ENCODE measurements around the gene OXT. TPM values are rescaled to one million over a fixed set of nuclear protein-coding genes. Genes with fewer than 3 reads are reported as not detected.
"Not testable (repeated sequence)": the region's sequence is repeated elsewhere in the genome, so short reads cannot be mapped to it uniquely, and the experiment has no call there.

Gene OXT
- total and polyA plus RNA-seq, 3 experiments from 2014 or later, result 0.79 to 1.4 TPM; not detected in 1

GRCh38 chr20:3073251-3073643, 1.8 kb downstream of the OXT start:
- Mint-ChIP-seq H3K4me3 (peak overlapping the region in 5 of 7 donors; percentile 38 to 86 (median 56)), H3K4me1 (peaks cover 14 to 30% (median 15%) of the 10 kb centered on the region in 3 donors), H3K27ac (peak overlapping the region in 4 of 8 donors; percentile 17 to 57 (median 30))
- H3K9me3 Mint-ChIP-seq; H3K27me3 Mint-ChIP-seq; H3K27me3 ChIP-seq (ENCODE audit: insufficient read depth, low read length, poor library complexity, severe bottlenecking); DNase-seq; H3K36me3 ChIP-seq (ENCODE audit: insufficient read depth, low read length); H3K9me3 ChIP-seq (ENCODE audit: low read length); H3K27ac ChIP-seq (ENCODE audit: low read depth, low read length); H3K36me3 Mint-ChIP-seq; H3K4me3 ChIP-seq (ENCODE audit: low read length): not testable (repeated sequence)
- ChIA-PET POLR2A (interaction anchor here (0.7 kb wide), 1 partner anchor 15 kb away, joined by 3 read pairs; no protein-coding TSS in a partner anchor), CTCF (interaction anchor here (2.5 kb wide), 1 partner anchor 20 kb away, joined by 6 read pairs; no protein-coding TSS in a partner anchor)
- H3K4me1 ChIP-seq (ENCODE audit: insufficient read depth, low read length), result peaks cover 16% of the 10 kb centered on the region

DNA sequence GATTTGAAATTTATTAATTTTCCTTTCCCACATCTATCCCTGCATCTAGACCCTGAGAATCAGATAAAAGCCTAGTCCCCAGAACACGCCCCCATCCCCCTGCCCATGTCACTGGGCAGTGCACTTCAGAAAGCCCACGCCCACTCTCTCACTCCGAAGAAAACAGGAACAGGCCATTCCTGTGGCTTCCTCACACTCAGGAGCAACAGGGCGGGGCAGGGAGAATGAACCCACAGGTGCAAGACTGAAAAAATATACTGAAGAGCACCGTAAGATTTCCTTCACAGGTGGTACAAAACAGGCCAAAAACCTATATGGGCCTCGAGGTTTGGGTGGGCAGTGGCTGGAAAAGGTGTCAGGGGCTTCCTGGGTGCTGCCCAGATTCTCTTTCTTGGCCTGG, 3.4 kb downstream of the OXT start:
- Histone ChIP-seq H3K4me3 (ENCODE audit: low read length) (no peak overlapping the region), H3K4me1 (ENCODE audit: insufficient read depth, low read length) (peaks cover 16% of the 10 kb centered on the region), H3K27ac (ENCODE audit: low read depth, low read length) (no peak overlapping the region), H3K27me3 (ENCODE audit: insufficient read depth, low read length, poor library complexity, severe bottlenecking) (no peaks in the 10 kb centered on the region), H3K9me3 (ENCODE audit: low read length) (no peaks in the 10 kb centered on the region), H3K36me3 (ENCODE audit: insufficient read depth, low read length) (no peaks in the 10 kb centered on the region)
- Mint-ChIP-seq H3K27me3 (peaks cover 7 to 11% of the 10 kb centered on the region in 2 donors), H3K36me3 (no peaks in the 10 kb centered on the region), H3K4me1 (peaks cover 12 to 30% (median 15%) of the 10 kb centered on the region in 3 donors), H3K4me3 (peak overlapping the region in 1 of 7 donors; percentile 37), H3K9me3 (no peaks in the 10 kb centered on the region), H3K27ac (peak overlapping the region in 3 of 8 donors; percentile 26 to 69 (median 60))
- POLR2A ChIA-PET, result no interaction called here
- DNase-seq, result no peak
- CTCF ChIA-PET, result interaction anchor here (1.4 kb wide), 1 partner anchor 22 kb away, joined by 4 read pairs; no protein-coding TSS in a partner anchor

- CTCF ChIA-PET, POLR2A ChIA-PET: not testable (repeated sequence)
These were observed 3.9 kb downstream of the OXT start for GRCh38 chr20:3075315-3075714.

GRCh38 chr20:3077618-3078134, 6.3 kb downstream of the OXT start:
- peak overlapping the region in 3 of 7 donors; percentile 0 to 63 (median 34) for H3K4me3 Mint-ChIP-seq
- peaks cover 12% of the 10 kb centered on the region for H3K4me1 ChIP-seq (ENCODE audit: insufficient read depth, low read length)
- peaks cover 3 to 18% (median 5%) of the 10 kb centered on the region in 3 donors for H3K4me1 Mint-ChIP-seq
- no peak overlapping the region for H3K27ac ChIP-seq (ENCODE audit: low read depth, low read length)
- ChIA-PET POLR2A (interaction anchor here (1.0 kb wide), 1 partner anchor 15 kb away, joined by 4 read pairs; no protein-coding TSS in a partner anchor), CTCF (interaction anchor here (1.0 to 1.4 kb wide), 4 partner anchors 9 to 38 kb away, joined by 3 to 6 read pairs (median 5); no protein-coding TSS in a partner anchor)
- H3K36me3 ChIP-seq (ENCODE audit: insufficient read depth, low read length), result no peaks in the 10 kb centered on the region
- peaks cover 10% of the 10 kb centered on the region for H3K27me3 ChIP-seq (ENCODE audit: insufficient read depth, low read length, poor library complexity, severe bottlenecking)
- H3K27ac Mint-ChIP-seq, result peak overlapping the region in 1 of 8 donors; percentile 78
- peaks cover 27 to 37% of the 10 kb centered on the region in 2 donors for H3K27me3 Mint-ChIP-seq
- no peaks in the 10 kb centered on the region for H3K9me3 Mint-ChIP-seq
- no peak overlapping the region for H3K4me3 ChIP-seq (ENCODE audit: low read length)
- H3K9me3 ChIP-seq (ENCODE audit: low read length), result no peaks in the 10 kb centered on the region
- no peaks in the 10 kb centered on the region for H3K36me3 Mint-ChIP-seq
- peak in 1 of 5 donors; percentile 55 for DNase-seq

More at GRCh38 chr20:3075315-3075714, 3.9 kb downstream of the OXT start:
- H3K4me3 Mint-ChIP-seq; H3K4me3 ChIP-seq (ENCODE audit: low read length); H3K36me3 Mint-ChIP-seq; H3K9me3 Mint-ChIP-seq; H3K9me3 ChIP-seq (ENCODE audit: low read length); H3K27ac ChIP-seq (ENCODE audit: low read depth, low read length); H3K36me3 ChIP-seq (ENCODE audit: insufficient read depth, low read length); DNase-seq; H3K27me3 ChIP-seq (ENCODE audit: insufficient read depth, low read length, poor library complexity, severe bottlenecking); H3K27ac Mint-ChIP-seq: not testable (repeated sequence)
- peaks cover 12 to 30% (median 15%) of the 10 kb centered on the region in 3 donors for H3K4me1 Mint-ChIP-seq
- H3K27me3 Mint-ChIP-seq, result peaks cover 7 to 16% of the 10 kb centered on the region in 2 donors
- peaks cover 16% of the 10 kb centered on the region for H3K4me1 ChIP-seq (ENCODE audit: insufficient read depth, low read length)

GRCh38 chr20:3080939-3081388, 9.5 kb downstream of the OXT start:
- H3K4me1 ChIP-seq (ENCODE audit: insufficient read depth, low read length), result peaks cover 10% of the 10 kb centered on the region
- peaks cover 3 to 28% (median 5%) of the 10 kb centered on the region in 3 donors for H3K4me1 Mint-ChIP-seq
- peaks cover 38 to 59% of the 10 kb centered on the region in 2 donors for H3K27me3 Mint-ChIP-seq
- no peak overlapping the region for H3K27ac ChIP-seq (ENCODE audit: low read depth, low read length)
- no peaks in the 10 kb centered on the region for H3K9me3 Mint-ChIP-seq
- H3K4me3 ChIP-seq (ENCODE audit: low read length), result no peak overlapping the region
- peaks cover 22% of the 10 kb centered on the region for H3K27me3 ChIP-seq (ENCODE audit: insufficient read depth, low read length, poor library complexity, severe bottlenecking)
- H3K36me3 ChIP-seq (ENCODE audit: insufficient read depth, low read length), result no peaks in the 10 kb centered on the region
- peak overlapping the region in 1 of 7 donors; percentile 11 for H3K4me3 Mint-ChIP-seq
- H3K9me3 ChIP-seq (ENCODE audit: low read length), result no peaks in the 10 kb centered on the region
- H3K27ac Mint-ChIP-seq, result no peak overlapping the region
- no peak for DNase-seq
- CTCF ChIA-PET, result no interaction called here
- H3K36me3 Mint-ChIP-seq, result no peaks in the 10 kb centered on the region
- POLR2A ChIA-PET, result no interaction called here

DNA sequence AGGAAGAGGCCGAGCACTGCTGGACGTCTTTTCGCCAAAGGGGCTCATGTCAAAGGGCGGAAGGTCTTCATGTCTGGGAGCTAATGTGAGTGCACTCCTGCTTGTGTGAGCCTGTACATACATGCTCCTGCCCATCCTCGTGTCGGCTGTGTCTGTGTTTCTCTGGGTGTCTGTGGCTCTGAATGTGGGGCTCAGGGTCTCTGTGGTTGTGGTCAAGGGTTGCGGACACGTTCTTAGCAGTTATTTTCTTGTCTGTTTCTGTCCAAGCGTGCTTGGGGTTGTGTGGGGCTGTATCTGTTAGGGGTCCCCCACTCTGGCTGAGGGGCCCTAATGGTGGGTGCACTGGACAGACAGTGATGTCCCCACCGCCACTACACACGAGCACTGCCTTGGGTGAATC, 10.2 kb downstream of the OXT start:
- ChIA-PET CTCF (no interaction called here), POLR2A (no interaction called here)
- Histone ChIP-seq H3K27me3 (ENCODE audit: insufficient read depth, low read length, poor library complexity, severe bottlenecking) (peaks cover 22% of the 10 kb centered on the region), H3K4me1 (ENCODE audit: insufficient read depth, low read length) (peaks cover 10% of the 10 kb centered on the region), H3K27ac (ENCODE audit: low read depth, low read length) (no peak overlapping the region), H3K9me3 (ENCODE audit: low read length) (no peaks in the 10 kb centered on the region), H3K4me3 (ENCODE audit: low read length) (no peak overlapping the region), H3K36me3 (ENCODE audit: insufficient read depth, low read length) (no peaks in the 10 kb centered on the region)
- H3K36me3 Mint-ChIP-seq, result no peaks in the 10 kb centered on the region
- no peaks in the 10 kb centered on the region for H3K9me3 Mint-ChIP-seq
- peaks cover 38 to 59% of the 10 kb centered on the region in 2 donors for H3K27me3 Mint-ChIP-seq
- peak overlapping the region in 3 of 7 donors; percentile 43 to 74 (median 57) for H3K4me3 Mint-ChIP-seq
- H3K27ac Mint-ChIP-seq, result no peak overlapping the region
- no peak for DNase-seq
- H3K4me1 Mint-ChIP-seq, result peaks cover 3 to 28% (median 5%) of the 10 kb centered on the region in 3 donors

DNA sequence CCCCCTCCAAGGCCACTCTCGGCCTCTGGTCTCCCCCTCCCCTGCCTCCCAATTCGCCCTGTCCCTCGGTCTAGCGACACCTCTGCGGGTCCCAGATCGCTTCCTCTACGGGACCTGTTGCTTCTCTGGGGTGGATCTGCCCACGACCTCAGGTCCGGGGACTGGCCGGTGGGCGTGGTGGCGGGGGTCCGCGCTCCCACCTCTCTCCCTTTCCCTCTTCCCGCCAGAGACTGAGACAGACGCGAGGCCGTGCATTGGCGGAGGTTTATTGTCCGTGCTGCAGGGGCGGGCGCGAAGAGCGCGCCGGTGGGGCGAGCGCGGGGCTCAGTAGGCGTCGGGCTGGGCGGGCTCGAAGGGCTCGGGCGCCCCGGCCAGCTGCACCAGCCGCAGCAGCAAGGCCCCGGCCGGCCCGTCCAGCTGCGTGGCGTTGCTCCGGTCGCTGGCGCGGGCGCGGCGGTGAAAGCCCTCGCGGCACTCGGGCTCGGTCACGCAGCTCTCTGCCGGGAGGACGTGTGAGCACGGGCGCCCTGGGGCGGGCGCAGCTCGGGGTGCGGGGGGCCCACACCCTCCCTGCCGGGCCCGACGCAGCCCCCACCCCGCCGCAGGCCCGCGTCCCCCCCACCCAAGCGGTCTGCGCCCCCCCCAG, 11.0 kb downstream of the OXT start:
- no peaks in the 10 kb centered on the region for H3K9me3 Mint-ChIP-seq
- Histone ChIP-seq H3K27me3 (ENCODE audit: insufficient read depth, low read length, poor library complexity, severe bottlenecking) (peaks cover 22% of the 10 kb centered on the region), H3K9me3 (ENCODE audit: low read length) (no peaks in the 10 kb centered on the region), H3K36me3 (ENCODE audit: insufficient read depth, low read length) (no peaks in the 10 kb centered on the region), H3K4me1 (ENCODE audit: insufficient read depth, low read length) (peaks cover 5% of the 10 kb centered on the region), H3K27ac (ENCODE audit: low read depth, low read length) (no peak overlapping the region), H3K4me3 (ENCODE audit: low read length) (no peak overlapping the region)
- POLR2A ChIA-PET, result no interaction called here
- H3K36me3 Mint-ChIP-seq, result no peaks in the 10 kb centered on the region
- DNase-seq, result peak in 1 of 5 donors; percentile 28
- peak overlapping the region in 6 of 7 donors; percentile 20 to 74 (median 58) for H3K4me3 Mint-ChIP-seq
- CTCF ChIA-PET, result interaction anchor here (0.6 kb wide), 1 partner anchor 42 kb away, joined by 3 read pairs; no protein-coding TSS in a partner anchor
- H3K27me3 Mint-ChIP-seq, result peaks cover 38 to 59% of the 10 kb centered on the region in 2 donors
- H3K4me1 Mint-ChIP-seq, result peaks cover 1 to 21% (median 5%) of the 10 kb centered on the region in 3 donors
- H3K27ac Mint-ChIP-seq, result no peak overlapping the region

Data from CD8-positive, alpha-beta memory T cell (primary cell).